ENCODE measurements around the gene GNS. TPM values are rescaled to one million over a fixed set of nuclear protein-coding genes. Genes with fewer than 3 reads are reported as not detected.

Gene GNS
- total and polyA plus RNA-seq, 2 of the 13 experiments (the other 11 are each of a cell fraction or from before 2014, with no cell fraction given) = 49.8 to 51.0 TPM

DNA sequence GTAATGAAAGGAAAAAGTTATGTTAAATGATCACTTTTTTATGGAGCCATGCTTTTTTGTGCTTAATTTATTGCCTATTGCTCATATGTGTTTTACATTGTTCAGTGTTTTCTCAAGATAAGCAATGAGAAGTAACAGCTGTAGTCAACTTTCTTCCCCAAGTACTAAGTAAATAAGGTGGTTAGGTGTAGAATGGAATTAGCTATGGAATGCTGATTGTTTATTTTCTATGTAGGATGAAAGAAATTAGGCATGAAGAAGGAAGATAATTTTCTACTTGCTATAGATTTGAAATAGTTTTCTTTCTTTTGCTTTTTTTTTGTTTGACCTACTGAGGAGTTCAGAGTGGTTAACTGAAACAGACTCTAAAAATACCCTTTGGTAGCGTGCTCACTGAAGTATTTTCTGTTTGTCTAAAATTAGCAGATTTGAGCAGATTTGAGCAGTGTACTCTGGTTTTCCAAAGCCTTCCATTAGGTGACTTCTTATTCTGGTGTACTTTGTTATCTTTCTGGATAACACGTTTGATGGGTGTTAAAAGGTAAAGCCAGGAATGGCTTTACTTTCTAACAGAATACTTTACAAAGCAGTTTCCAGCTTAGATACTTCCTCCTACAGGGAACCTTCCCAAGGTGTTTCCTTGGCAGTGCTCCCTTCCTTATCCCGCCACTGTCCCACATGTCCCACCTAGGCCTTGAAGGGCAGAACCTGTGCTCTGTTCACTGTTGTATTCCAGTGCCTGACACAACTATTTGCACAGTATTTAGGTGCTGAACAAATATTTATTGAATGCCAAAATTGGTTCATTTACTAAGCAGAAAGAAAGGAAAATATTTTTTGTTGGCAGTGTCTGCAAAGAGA, 92.9 kb downstream of the GNS start (continued):
- TF ChIP-seq, protein P1, sequence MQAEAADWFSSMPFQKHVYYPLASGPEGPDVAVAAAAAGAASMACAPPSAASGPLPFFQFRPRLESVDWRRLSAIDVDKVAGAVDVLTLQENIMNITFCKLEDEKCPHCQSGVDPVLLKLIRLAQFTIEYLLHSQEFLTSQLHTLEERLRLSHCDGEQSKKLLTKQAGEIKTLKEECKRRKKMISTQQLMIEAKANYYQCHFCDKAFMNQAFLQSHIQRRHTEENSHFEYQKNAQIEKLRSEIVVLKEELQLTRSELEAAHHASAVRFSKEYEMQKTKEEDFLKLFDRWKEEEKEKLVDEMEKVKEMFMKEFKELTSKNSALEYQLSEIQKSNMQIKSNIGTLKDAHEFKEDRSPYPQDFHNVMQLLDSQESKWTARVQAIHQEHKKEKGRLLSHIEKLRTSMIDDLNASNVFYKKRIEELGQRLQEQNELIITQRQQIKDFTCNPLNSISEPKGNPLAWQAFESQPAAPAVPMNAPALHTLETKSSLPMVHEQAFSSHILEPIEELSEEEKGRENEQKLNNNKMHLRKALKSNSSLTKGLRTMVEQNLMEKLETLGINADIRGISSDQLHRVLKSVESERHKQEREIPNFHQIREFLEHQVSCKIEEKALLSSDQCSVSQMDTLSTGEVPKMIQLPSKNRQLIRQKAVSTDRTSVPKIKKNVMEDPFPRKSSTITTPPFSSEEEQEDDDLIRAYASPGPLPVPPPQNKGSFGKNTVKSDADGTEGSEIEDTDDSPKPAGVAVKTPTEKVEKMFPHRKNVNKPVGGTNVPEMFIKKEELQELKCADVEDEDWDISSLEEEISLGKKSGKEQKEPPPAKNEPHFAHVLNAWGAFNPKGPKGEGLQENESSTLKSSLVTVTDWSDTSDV (CRISPR knock-in tag; IDR thresholded peaks at IDR 0.05) = no peak
- no peak for TF ChIP-seq FOXP1 (IDR thresholded peaks at IDR 0.05)
- 0 out of 2 replicates have a peak, but pooled peaks have one; percentile 24 for TF ChIP-seq FOXP1 (CRISPR knock-in tag; IDR thresholded peaks at IDR 0.05)
- TF ChIP-seq ZFP36L2 (CRISPR knock-in tag; IDR thresholded peaks at IDR 0.05) = no peak
- TF ChIP-seq MAFG (CRISPR knock-in tag; IDR thresholded peaks at IDR 0.05) = no peak
- no peak for TF ChIP-seq ZNF652 (CRISPR knock-in tag; IDR thresholded peaks at IDR 0.05; ENCODE audit: borderline replicate concordance, low read depth)
- TF ChIP-seq, protein P2, sequence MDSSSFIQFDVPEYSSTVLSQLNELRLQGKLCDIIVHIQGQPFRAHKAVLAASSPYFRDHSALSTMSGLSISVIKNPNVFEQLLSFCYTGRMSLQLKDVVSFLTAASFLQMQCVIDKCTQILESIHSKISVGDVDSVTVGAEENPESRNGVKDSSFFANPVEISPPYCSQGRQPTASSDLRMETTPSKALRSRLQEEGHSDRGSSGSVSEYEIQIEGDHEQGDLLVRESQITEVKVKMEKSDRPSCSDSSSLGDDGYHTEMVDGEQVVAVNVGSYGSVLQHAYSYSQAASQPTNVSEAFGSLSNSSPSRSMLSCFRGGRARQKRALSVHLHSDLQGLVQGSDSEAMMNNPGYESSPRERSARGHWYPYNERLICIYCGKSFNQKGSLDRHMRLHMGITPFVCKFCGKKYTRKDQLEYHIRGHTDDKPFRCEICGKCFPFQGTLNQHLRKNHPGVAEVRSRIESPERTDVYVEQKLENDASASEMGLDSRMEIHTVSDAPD (CRISPR knock-in tag; IDR thresholded peaks at IDR 0.05) = peak; percentile 77
- no peak for TF ChIP-seq ZNF577 (CRISPR knock-in tag; IDR thresholded peaks at IDR 0.05; ENCODE audit: borderline replicate concordance, low read depth)
- TF ChIP-seq, protein P3, sequence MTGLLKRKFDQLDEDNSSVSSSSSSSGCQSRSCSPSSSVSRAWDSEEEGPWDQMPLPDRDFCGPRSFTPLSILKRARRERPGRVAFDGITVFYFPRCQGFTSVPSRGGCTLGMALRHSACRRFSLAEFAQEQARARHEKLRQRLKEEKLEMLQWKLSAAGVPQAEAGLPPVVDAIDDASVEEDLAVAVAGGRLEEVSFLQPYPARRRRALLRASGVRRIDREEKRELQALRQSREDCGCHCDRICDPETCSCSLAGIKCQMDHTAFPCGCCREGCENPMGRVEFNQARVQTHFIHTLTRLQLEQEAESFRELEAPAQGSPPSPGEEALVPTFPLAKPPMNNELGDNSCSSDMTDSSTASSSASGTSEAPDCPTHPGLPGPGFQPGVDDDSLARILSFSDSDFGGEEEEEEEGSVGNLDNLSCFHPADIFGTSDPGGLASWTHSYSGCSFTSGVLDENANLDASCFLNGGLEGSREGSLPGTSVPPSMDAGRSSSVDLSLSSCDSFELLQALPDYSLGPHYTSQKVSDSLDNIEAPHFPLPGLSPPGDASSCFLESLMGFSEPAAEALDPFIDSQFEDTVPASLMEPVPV (CRISPR knock-in tag; IDR thresholded peaks at IDR 0.05) = no peak
- TF ChIP-seq RFX5 (IDR thresholded peaks at IDR 0.05; ENCODE audit: low read depth, low read length) = no peak
- no peak for TF ChIP-seq SRSF9 (IDR thresholded peaks at IDR 0.05; ENCODE audit: borderline replicate concordance, insufficient read depth, low read depth, low read length, poor library complexity, severe bottlenecking)
- no peak for TF ChIP-seq KLF11 (CRISPR knock-in tag; IDR thresholded peaks at IDR 0.05)
- no peak for TF ChIP-seq SOX6 (IDR thresholded peaks at IDR 0.05)
- TF ChIP-seq SOX6 (CRISPR knock-in tag; IDR thresholded peaks at IDR 0.05) = peak; percentile 29; the same call in 1 of the 2 replicates
- no peak for TF ChIP-seq LCORL (IDR thresholded peaks at IDR 0.05)
- TF ChIP-seq LCORL (CRISPR knock-in tag; IDR thresholded peaks at IDR 0.05) = 0 out of 2 replicates have a peak, but pooled peaks have one; percentile 35
- TF ChIP-seq SIN3B (IDR thresholded peaks at IDR 0.05; ENCODE audit: low read length) = no peak
- TF ChIP-seq, protein P4, sequence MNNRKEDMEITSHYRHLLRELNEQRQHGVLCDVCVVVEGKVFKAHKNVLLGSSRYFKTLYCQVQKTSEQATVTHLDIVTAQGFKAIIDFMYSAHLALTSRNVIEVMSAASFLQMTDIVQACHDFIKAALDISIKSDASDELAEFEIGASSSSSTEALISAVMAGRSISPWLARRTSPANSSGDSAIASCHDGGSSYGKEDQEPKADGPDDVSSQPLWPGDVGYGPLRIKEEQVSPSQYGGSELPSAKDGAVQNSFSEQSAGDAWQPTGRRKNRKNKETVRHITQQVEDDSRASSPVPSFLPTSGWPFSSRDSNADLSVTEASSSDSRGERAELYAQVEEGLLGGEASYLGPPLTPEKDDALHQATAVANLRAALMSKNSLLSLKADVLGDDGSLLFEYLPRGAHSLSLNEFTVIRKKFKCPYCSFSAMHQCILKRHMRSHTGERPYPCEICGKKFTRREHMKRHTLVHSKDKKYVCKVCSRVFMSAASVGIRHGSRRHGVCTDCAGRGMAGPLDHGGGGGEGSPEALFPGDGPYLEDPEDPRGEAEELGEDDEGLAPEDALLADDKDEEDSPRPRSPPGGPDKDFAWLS (CRISPR knock-in tag; IDR thresholded peaks at IDR 0.05; ENCODE audit: borderline replicate concordance) = no peak
- TF ChIP-seq, protein P5, sequence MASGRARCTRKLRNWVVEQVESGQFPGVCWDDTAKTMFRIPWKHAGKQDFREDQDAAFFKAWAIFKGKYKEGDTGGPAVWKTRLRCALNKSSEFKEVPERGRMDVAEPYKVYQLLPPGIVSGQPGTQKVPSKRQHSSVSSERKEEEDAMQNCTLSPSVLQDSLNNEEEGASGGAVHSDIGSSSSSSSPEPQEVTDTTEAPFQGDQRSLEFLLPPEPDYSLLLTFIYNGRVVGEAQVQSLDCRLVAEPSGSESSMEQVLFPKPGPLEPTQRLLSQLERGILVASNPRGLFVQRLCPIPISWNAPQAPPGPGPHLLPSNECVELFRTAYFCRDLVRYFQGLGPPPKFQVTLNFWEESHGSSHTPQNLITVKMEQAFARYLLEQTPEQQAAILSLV (CRISPR knock-in tag; IDR thresholded peaks at IDR 0.05; ENCODE audit: borderline replicate concordance) = no peak
- TF ChIP-seq, protein P6, sequence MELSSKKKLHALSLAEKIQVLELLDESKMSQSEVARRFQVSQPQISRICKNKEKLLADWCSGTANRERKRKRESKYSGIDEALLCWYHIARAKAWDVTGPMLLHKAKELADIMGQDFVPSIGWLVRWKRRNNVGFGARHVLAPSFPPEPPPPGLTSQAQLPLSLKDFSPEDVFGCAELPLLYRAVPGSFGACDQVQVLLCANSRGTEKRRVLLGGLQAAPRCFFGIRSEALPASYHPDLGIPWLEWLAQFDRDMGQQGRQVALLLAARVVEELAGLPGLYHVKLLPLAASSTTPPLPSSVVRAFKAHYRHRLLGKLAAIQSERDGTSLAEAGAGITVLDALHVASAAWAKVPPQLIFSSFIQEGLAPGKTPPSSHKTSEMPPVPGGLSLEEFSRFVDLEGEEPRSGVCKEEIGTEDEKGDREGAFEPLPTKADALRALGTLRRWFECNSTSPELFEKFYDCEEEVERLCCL (CRISPR knock-in tag; IDR thresholded peaks at IDR 0.05; ENCODE audit: borderline replicate concordance) = no peak

All from HepG2 (cell line).